Gastroesophageal sphincter (tissue), 3 donors: ENCODE results near the gene DDX3X.

Source experiments
- CTCF ChIP-seq, 4 experiments: fragments of 200-600 bp in 2 of 4; fragments of 450-650 bp in 2 of 4; sonication (generic) in 1 of 4; IDR thresholded peaks; one replicate each; pipeline ENCODE4 v1.5.1; 2017 to 2019; ENCODE audit warnings: antibody characterized with exemption in 4 of 4, mild to moderate bottlenecking in 2 of 4, moderate library complexity in 2 of 4
- EP300 ChIP-seq: sonication (generic); formaldehyde crosslinking; IDR thresholded peaks from one replicate; pipeline ENCODE4 v1.6.1; 2017; ENCODE audit warnings: antibody characterized with exemption, mild to moderate bottlenecking
- POLR2AphosphoS5 ChIP-seq: sonication (generic); formaldehyde crosslinking; IDR thresholded peaks from one replicate; pipeline ENCODE4 v1.6.1; 2017; ENCODE audit warnings: antibody characterized with exemption

- no peak for TF ChIP-seq EP300
- TF ChIP-seq CTCF (IDR thresholded peaks at IDR 0.05): no peak
- TF ChIP-seq POLR2AphosphoS5: no peak
Observed at GRCh38 chrX:41304178-41304577, 29.8 kb upstream of the DDX3X start.
